Activated CD4-positive, CD25-positive, alpha-beta regulatory T cell (primary cell): ENCODE measurements around the gene BRWD1.

ENCODE experiments used
- DNase-seq, 4 experiments: peaks; one replicate each; lab custom pipeline; 2025; lab: John Stamatoyannopoulos, UW

Gene BRWD1

DNA sequence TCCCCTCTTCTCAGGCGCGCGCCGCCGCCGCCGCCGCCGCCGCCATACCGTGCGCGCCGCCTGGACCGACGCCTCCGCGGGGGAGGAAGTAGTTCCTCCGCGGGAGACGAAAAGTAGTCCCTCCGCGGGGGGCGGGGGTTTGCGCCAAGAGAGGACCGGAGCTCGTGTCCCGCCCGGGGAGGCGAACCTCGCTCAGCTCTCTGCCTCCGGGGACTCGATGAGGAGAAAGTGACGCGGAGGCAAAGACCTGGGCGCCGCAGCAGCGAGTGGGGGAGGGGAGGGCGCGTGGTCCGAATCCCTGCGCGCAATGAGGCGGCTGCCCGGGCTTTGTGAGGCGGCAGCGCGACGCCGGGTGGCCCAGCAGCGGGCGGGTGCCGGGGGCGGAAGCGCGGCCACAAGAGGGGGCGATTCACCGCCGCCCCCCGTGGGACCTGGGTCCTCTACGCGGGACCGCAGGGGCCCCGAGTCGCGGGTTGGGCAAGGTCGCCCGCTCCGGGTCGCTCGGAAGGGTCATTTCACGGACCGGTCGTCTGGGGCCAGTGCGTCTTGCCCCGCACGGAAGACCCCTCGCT, at the start of gene BRWD1:
TSS of gene BRWD1 (minus strand) at position 62 of the 572 bp plus-strand sequence. CDS start 141 bp downstream, outside the sequence.
- peak; percentile 56 to 79 (median 72) for DNase-seq

DNA sequence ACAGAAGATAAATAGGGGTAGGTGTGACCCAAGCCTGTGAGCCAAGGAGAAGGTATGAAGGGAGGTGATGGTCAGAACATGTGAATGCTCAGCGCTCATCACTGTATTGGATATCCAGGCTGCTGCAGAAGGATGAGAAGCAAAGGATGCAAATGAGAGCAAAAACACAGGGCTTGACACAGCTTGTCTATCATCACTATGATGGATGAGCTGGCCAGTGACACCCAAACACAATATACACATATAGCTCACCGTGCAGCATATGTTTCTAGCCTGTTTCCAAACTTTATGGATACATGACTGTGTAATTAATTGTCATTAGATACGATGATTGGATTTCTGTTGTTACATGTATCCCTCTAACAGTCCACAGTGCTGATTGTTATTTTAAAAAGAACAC, 49.3 kb upstream of the BRWD1 start:
- DNase-seq, result no peak

DNA sequence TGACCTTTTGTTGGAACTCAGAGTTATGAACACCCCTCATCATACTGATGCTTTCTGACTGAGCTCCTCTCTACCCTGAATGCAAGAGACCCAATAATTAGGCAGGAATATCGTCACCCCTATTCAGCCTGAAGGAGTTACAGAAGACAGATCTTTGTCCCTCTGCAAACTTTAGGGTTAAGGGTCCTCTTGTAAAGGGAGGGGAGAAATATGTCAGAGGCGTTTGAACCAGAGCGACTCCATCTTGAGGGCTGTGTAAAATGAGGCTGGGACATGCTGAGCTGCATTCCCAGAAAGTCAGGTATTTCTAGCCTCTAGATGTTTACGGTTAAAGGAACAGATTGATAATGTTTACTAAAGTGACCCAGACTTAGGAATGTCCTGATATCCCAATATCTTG, 46.0 kb upstream of the BRWD1 start:
- DNase-seq, result no peak

DNA sequence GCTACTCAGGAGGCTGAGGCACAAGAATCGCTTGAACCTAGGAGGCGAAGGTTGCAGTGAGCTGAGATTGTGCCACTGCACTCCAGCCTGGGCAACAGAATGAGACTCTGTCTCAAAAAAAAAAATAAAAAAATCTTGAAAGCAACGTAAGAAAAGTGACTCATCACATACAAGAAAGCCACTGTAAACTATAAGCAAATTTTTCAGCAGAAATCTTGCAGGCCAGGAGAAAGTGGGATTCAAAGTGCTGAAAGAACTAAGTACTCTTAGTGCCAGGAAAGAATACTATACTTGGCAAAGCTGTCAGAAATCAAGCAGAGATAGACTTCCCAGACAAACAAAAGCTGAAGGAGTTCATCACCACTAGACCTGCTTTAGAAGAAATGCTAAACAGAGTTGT, 39.9 kb upstream of the BRWD1 start:
- DNase-seq, result no peak

DNA sequence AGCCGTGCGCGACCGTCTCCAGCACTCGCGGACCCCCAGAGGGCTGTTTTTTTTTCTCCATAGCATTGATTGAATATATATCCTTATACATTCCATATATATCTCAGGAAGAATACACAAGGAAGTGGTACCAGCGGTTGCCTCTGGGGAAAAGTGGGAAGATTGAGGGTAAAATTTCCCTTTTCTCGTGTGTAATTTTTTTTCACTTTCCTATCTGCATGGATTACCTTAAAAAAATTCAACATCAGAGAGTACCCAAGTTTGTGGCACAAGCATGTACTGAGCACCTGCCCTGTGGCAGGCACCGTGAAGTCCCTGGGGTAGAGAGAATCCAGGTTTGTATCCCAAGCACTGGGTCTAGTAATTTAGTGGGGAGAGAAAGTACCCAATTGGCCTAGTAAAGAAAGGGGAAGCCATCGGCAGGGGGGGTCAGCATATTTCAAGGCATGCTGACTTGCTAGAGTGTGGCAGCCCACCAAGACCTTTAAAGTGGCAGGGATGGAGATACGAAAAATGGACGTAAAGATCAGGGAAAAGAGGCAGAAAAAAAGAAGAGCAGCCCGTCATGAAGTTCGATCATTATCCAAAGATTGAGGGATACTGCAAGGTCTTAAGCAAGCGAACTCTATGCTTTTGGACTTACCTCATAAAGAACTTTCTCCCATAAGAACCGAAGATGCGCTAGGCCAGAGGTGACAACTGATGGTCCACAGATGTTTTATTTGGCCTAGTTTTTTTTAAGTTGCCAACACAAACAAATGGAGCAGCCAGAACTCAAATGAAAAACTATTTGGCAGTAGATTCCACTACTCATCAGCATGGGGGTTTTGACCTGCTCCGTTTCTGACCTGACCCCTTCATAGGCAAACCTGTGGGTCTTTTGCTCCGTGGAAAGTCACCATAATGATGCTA, 36.9 kb upstream of the BRWD1 start:
- DNase-seq, result no peak

DNA sequence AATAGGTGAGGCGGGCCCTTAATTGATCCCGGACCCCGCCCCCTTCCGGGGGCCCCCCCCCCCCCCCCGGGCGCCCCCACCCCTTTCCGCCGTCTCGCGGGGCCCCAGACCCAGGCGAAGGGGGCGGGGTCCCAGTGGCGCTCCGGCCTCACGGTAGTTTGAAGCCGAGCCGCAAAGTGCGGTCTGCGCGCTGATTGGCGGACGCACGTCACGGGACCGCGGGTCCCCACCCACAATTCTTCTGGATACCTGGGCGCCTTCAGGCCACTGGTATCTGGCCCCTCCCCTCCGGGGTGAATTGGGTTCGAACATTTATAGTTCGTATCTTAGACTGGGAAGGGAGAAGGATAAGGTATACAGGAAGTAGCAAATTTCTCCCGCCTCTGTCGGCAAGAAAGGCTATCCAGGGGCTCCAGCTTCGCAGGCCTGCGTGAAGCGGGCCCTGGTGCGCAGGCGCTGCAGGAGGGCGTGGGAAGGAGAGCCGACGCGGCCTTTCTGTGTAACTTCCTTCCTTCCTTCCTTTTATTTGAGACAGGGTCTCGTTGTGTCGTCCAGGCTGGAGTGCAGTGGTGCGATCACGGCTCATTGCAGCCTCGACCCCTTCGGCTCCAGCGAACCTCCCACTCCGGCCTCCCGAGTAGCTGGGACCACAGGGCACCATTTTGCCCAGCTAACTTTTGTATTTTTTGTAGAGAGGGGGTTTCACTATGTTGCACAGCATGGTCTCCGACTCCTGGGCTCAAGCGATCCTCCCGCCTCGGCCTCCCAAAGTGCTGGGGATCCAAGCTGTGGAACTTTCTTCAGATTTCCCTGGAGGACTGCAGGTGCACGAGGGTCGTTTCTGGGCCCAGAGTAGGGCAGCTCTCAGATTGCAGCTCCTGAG, 36.0 kb upstream of the BRWD1 start:
- DNase-seq, result peak; percentile 93 to 96 (median 94)

DNA sequence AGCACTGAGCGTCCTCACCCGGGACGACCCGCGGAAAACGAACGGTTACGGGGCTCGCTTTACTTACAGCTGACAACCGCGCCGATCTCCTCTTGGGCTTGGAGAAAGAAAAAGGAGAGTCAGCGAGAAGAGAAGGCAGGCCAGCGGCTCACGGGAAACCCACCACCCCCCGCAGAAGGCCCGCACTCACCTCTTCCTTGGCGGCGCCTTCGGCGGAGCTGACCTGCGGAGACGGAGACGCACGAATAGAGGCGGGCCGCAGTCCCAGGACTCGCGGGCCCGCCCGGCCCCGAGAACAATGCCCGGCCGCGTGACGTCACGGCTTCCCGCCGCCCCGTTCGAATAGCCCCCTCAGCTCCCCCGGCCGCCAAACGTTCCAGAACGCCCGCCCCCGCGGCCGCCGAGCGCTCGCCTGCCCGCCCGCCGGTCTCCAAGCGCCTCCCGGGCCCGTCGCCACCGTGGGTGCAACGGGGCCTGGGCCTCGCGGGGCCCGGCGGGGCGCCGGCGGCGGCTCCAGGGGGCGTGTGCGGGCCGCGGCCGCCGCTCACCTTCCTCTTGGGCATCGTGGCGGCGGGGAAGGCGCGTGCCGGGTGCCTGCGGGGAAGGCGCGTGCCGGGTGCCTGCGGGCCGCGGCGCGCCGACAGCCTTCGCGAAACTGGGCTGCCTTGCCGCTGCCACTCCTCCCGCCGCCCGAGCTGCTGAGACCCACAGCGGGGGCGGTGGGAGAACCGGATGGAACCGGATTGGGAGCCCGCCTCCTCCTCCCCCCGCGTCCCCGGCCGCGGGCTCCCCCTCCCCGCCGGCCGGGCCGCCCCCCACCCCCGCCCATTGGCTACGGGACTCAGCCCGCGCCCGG, 35.2 kb upstream of the BRWD1 start, which contains the start of gene HMGN1:
TSS of gene HMGN1 (minus strand) at position 734 of the 856 bp plus-strand sequence. CDS start at position 563, 171 bp downstream.
- peak; percentile 50 to 96 (median 92) for DNase-seq

DNA sequence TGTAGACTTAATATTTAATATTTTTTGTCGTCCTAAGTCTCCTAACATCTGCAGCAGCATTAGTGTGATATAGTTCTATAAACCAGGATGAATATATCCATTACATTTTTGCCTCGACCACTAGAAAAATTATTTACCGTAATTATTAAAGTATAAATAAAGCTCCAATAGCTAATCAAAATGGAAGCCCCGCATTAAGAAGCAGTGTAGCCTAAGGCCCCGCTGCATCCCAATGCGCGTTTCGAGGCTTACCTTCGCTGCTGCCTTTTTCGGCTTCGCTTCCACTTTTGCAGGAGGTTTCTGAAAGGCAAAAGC, 34.6 kb upstream of the BRWD1 start:
- no peak for DNase-seq

DNA sequence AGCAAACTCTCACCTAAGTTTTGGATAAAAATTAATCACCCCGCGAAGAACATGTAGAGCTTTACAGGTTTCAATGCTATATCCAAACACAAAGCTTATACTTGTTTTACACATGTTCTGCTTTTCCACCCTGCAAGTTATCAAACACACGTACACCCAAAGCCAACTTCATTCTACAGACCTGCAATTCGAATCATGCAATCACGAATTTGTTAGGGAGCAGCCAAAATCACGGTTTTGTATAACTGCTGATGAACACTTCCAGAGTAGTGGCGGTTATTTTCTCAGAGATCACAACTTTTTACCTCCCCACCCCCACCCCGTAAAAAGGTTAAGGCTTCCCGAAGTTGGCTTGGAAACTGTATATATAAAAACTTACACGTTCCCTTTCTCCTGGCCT, 34.1 kb upstream of the BRWD1 start:
- DNase-seq, result no peak

DNA sequence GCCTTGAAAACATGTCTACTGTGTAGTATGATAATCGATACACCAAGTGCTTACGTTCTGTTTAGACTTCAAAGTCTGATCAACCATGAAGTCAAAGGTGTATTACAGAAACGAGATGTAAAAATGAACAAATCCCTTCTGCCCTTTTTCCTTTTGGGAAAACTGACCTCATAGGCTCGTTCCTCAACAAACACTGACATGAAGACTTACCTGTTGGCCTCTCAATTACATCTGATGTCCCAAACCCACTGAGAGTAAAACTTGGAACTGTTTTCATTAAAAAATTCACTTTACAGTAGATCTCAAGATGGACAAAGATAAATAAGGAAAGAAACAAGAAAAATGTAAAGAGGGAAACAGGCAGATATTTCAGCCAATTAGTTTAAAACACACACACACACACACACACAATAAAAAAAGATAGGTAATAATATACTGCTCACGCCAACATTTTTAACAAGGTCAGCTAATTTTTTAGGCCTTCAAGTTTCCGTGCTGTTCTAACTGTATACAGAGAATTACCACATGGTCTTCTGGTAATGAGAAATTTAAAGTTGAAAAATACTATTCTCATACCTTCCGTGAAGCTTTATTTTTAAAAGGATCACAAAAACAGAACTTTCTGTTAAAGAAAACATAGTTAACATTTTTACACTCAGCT, 33.4 kb upstream of the BRWD1 start:
- no peak for DNase-seq

DNA sequence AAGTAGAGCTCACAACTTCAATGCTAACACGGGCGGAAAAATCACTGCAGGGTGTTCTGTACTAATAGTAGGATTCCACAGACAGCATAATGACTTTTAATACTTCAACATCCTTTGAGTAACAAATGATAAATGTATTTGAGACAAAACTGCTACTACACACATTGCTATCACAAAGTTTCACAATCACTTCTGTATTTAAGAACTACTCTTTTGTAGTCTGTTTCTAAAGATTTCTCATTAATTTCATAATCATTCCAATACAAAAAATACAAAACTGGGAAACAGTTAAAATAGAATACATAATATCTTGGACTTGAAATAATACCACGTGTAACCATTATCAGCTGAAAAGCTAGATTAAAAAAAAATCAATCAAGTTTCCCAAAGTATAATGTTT, 32.8 kb upstream of the BRWD1 start:
- no peak for DNase-seq

DNA sequence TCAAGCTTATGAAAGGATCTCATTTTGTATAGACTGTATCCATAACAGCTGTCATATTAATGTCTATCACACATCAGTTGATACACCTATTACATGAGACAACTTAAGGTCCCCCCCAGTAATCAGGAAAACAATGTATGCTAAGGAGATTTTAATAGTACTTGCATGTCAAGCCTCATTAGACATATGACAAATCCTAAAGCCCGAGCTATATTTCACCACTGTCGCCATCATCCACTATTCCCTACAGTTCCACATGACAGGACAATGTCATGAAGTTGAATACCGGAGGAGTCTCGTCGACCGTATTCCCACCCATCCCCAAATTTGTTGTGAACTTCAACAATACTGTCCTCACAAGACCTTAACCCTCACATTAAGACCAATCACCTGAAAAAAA, 32.0 kb upstream of the BRWD1 start:
- DNase-seq, result no peak

DNA sequence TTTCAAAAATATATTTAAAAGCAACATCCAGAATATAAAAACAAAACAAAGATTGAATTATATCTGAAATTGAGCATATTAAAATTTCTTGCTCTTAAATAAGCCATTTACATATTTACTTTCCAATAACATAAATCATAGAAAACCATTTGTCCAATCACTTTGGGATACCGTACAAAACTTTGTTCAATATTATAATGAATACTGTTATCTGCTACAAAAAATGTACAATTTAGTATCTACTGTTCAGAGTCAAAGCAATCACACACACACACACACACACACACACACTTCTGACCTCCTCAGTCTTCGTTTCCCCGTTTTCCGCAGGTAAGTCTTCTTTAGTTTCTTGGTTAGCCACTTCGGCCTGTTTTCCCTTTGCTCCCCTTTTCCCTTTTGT, 31.4 kb upstream of the BRWD1 start:
- DNase-seq, result no peak

DNA sequence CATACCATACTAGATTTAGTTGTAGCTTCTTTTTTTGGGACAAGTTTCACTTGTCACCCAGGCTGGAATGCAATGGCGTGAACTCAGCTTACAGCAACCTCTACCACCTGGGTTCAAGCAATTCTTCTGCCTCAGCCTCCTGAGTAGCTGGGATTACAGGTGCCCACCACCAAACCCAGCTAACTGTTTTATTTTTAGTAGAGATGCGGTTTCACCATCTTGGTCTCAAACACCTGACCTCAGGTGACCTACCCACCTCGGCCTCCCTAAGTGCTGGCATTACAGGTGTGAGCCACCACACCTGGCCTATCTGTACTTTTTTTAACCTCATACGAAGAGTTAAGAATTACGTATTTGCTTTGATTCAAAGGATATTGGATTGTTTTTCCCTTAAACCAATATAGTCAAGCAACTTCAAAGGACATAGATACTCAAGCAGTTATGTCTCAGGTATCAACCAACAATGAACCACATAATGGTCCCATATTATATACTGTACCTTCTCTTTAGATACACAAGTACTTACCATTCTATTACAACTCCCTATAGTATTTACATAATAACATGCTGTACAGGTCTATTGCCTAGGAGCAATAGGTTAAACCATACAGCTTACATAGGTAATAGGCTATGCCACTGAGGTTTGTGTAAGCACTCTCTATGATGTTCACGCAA, 28.0 kb upstream of the BRWD1 start:
- no peak for DNase-seq

DNA sequence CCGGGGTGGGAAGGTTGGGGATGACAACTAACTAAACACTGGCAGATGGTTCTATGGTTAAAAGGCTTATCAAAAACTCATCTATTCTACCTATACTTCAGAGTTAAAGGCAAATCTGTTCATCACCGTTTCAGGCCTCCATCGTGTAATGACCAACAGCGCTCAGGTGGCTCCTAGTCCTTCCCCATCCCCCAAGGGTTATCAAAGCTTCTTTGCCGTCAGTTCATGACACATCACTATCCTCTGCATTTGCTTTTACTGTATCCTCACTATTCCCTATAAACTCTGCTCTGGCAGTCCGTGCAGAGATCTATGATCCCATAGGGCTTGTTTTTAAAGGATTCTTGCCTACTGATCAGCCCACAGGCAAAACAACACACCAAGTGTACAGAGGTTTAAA, 27.3 kb upstream of the BRWD1 start:
- no peak for DNase-seq

DNA sequence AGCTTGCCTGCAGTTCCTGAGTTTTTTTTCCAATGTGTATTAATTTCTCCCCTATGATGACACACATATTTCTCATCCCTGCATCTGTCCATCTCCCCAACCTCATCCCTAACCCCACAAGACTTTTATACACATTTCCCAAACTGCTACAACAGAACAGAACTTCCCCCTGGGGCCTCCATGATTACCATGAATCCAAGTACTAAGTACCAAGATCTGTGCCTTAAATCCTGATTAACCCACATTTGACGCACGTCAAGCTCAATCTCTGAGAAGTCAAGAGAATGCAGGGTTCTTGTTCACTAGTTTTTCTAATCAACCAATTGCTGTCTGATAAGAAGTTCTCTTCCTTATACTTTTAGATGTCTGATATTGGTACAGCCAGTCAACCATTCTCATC, 25.8 kb upstream of the BRWD1 start:
- DNase-seq, result no peak

DNA sequence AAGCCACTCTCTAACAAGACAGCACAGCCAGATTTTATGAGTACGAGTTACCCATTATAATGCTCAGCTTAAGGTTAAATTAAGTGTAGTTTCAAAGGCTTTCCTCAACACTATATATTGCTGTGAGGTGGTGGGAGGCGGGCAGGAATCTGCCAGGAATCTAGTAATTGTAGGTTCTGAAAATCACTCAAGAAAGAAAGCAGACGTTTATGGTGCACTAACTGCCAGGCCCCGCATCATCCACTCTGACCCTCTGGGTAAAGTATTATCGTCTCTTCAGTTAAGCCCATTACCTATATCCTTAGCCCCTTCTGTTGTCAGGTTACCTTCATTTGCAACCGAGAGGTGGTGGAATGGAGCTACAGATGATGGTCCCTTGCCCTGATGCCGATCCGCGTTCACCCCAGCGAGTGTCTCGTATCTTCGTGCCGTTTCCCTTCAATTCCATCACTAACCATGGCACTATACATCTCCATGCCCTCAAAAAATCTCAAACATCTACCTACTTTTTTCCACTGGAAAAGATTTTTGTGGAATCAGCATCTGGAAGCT, 23.1 kb upstream of the BRWD1 start:
- DNase-seq, result no peak

DNA sequence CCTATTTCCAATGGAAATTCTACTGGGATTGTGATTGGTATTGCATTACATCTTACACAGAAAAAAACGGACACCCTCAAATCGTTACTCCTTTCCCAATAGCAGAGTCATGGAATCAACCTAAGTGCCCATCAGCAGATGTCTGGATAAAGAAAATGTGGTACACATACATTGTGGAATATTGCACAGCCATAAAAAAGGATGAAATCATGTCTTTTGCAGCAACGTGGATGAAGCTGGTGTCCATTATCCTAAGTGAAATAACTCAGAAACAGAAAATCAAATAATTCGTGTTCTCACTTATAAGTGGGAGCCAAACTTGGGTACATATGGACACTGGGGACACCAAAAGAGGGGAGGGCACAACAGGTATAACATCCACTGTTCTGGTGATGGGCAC, 21.2 kb upstream of the BRWD1 start:
- DNase-seq, result no peak

DNA sequence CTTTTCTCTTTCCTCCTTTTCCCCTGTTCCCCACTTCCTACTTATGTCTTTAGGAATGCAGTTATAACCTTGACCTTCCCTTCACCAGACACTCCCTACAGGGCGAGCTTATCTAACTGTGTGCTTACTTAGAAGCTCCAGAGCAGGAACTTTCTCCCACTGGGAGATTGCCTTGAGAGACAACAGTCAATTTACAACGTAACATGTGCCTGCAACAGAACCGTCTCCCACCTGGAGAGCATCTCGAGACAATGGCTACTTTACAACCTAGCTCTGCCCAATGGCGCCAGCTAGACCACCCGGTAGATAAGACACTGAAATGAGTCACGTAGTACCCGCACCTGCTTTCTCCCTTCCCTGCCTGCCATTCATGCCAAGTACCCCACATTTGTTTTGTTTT, 18.7 kb upstream of the BRWD1 start:
- DNase-seq, result no peak

DNA sequence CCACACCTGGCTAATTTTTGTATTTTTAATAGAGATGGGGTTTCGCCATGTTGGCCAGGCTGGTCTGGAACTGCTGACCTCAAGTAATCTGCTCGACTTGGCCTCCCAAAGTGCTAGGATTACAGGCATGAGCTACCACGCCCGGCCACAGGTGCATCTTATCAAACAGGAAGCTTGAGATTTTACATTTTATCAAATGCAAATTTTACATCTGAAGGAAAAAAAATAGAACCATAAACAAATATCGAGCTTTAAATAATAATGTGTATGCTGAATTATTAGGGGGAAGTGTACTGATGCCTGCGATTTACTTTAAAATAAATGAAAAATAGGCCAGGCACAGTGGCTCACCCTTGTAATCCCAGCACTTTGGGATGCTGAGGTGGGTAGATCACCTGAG, 16.6 kb upstream of the BRWD1 start:
- DNase-seq, result no peak
